HG03139 (cell line): ENCODE results near the gene MRPL1.
A peak's percentile ranks its signal among the peaks of the same experiment; 100 is the strongest.
"Not testable (repeated sequence)": the region's sequence is repeated elsewhere in the genome, so short reads cannot be mapped to it uniquely, and the experiment has no call there.

Experiments used
- ATAC-seq: cut with Tn5 transposase; IDR thresholded peaks from one replicate; pipeline ENCODE4 v1.9.1; 2021; ENCODE audit not compliant: unreplicated experiment

Gene MRPL1

GRCh38 chr4:77963004-77963403, 100.4 kb downstream of the MRPL1 start:
- ATAC-seq: no peak

- not testable (repeated sequence) for ATAC-seq
Observed at GRCh38 chr4:77973657-77974056, 111.0 kb downstream of the MRPL1 start.

GRCh38 chr4:77982900-77983540, 120.4 kb downstream of the MRPL1 start:
- ATAC-seq: not testable (repeated sequence)

- ATAC-seq: not testable (repeated sequence)
Observed at GRCh38 chr4:77983612-77984311, 121.1 kb downstream of the MRPL1 start.

GRCh38 chr4:77989968-77990367, 127.3 kb downstream of the MRPL1 start:
- ATAC-seq: no peak

GRCh38 chr4:77990456-77990855, 127.8 kb downstream of the MRPL1 start:
- no peak for ATAC-seq

DNA sequence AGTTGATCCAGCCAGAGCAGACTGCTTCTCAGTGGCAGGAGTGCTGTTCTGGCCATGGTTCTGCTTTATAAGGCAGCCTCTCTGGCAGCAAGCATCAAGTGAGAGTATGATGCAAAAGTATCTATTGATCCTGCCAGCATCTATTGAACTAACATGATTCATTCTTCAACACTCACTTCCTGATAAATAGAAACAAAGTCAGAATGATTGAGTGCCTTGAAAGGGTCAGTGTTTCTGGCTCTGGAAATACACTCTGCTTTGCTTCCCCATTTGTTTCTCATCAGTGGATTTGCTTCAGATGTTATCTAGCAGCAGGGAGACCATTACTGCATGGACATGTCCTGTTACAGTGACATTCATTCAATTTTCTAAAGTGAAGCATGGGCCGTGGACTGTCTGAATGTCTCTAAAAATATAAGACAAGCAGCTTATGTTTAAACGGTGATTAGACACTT, 128.3 kb downstream of the MRPL1 start:
- no peak for ATAC-seq

- no peak for ATAC-seq
Observed at GRCh38 chr4:77992581-77992980, 130.0 kb downstream of the MRPL1 start.

DNA sequence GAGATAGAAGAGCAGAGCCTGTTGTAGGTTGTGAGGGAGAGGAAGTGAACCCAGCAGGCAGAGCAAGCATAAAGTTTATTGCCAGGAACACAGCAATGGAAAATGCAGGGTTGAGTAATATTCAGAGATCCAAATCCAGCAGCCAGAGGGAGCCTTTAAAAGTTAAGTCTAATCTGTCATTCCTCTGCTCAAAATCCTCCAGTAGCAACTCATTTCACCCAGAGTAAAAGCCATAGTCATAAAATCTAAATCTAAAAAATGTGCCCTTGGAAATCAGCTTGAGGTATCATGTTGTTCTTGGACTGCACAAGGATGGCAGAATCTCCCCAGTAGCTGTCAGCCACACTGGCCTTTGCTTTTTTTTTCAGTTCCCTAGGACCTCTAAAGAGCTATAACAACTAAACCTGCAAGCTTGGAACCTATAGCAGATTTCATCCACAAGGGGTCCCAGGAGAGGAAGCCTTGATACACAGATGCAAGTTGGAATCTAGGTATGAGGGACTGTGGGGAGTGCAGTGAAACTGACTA, 131.6 kb downstream of the MRPL1 start:
- ATAC-seq: peak; percentile 78

GRCh38 chr4:77996076-77996475, 133.4 kb downstream of the MRPL1 start:
- no peak for ATAC-seq

DNA sequence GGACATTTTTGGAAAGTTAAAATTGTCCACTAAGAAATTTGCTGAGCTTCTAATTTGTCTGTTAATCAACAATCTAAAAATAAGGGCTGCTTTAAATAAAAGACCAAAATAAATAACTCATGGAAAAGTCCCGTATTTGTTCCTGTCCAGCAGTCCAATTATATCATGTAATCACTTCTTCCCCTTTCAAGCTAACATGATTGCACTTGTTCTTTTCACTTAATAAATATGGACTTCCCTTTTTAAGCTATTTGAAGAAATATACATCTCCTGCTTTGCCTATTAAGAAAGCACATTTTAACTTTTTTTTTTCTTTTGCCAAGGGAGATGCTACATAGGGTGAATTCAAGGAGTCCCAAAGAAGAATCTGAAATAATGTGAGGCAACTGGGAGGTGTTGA, 138.9 kb downstream of the MRPL1 start:
- ATAC-seq: no peak

- ATAC-seq: no peak
Observed at GRCh38 chr4:78002260-78002659, 139.6 kb downstream of the MRPL1 start.
